ENCODE data around the gene TLR5. TPM values are rescaled to one million over a fixed set of nuclear protein-coding genes. Genes with fewer than 3 reads are reported as not detected.

The TLR5 gene
- total RNA-seq, 2 donors from 2014 or later, result 8.2 to 10.1 TPM

DNA sequence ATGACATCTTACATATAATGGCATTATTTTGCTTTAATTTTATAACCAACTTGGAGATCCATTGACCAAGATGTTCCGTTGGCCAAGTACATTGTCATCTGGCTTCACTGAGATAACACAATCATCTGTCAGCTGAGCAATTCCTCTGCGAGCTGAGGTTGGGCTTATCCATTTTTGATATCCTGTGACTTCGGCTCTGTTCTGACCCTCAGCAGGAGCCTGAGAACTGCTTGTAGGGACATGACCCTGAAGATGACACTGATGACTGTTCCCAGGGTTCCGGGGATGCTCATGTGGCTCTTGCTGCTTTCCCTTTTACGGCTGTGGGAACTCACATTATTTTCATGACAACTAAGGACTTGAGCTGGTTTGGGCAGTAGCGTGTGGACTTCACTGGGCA is 51.2 kb downstream of the TLR5 start:
- ATAC-seq (no peak), DNase-seq (no peak)
- TF ChIP-seq POLR2A (IDR thresholded peaks at IDR 0.05), result no peak
- TF ChIP-seq, protein P1, sequence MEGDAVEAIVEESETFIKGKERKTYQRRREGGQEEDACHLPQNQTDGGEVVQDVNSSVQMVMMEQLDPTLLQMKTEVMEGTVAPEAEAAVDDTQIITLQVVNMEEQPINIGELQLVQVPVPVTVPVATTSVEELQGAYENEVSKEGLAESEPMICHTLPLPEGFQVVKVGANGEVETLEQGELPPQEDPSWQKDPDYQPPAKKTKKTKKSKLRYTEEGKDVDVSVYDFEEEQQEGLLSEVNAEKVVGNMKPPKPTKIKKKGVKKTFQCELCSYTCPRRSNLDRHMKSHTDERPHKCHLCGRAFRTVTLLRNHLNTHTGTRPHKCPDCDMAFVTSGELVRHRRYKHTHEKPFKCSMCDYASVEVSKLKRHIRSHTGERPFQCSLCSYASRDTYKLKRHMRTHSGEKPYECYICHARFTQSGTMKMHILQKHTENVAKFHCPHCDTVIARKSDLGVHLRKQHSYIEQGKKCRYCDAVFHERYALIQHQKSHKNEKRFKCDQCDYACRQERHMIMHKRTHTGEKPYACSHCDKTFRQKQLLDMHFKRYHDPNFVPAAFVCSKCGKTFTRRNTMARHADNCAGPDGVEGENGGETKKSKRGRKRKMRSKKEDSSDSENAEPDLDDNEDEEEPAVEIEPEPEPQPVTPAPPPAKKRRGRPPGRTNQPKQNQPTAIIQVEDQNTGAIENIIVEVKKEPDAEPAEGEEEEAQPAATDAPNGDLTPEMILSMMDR (IDR thresholded peaks at IDR 0.05), result no peak
- H3K4me3 ChIP-seq, result no peak overlapping the region
- H3K27me3 ChIP-seq, result no peaks in the 10 kb centered on the region
- no peaks in the 10 kb centered on the region for H3K36me3 ChIP-seq (replicated peaks in 1 of 2; ENCODE audit: insufficient read depth in 1 of 2, low read depth in 2 of 2)
- H3K27ac ChIP-seq, result no peak overlapping the region
- no peaks in the 10 kb centered on the region for H3K9me3 ChIP-seq
- intact Hi-C loops (cut with DNase I), result no loop called here
- 71 to 74% methylated on average over 6 of the region's 6 CpGs for WGBS, 2 donors
- no peaks in the 10 kb centered on the region for H3K4me1 ChIP-seq

DNA sequence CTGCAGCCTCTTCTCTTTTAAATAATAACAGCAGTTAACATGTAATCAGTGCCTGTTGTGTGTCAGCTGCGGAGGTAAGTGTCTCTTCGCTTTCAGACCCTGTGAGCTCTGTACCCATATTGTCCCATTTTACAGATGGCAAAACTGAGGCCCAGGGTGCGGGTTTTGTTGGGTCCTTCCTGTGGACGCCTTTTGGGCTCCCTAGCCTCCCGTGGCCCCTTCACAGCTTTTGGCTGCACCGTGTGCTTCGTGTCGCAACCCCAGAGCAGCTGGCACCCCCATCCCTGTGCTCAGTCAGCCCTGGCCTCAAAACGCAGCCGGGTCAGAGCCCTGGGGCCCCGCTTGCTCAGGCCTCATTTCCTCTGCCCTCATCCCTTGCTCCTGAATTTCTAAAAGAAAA is 53.8 kb downstream of the TLR5 start:
- Histone ChIP-seq H3K36me3 (replicated peaks in 1 of 2; ENCODE audit: insufficient read depth in 1 of 2, low read depth in 2 of 2) (no peaks in the 10 kb centered on the region), H3K4me1 (peaks cover 8% of the 10 kb centered on the region), H3K27ac (no peak overlapping the region), H3K9me3 (no peaks in the 10 kb centered on the region), H3K27me3 (no peaks in the 10 kb centered on the region), H3K4me3 (no peak overlapping the region)
- intact Hi-C loops (cut with DNase I), result no loop called here
- no peak for DNase-seq
- TF ChIP-seq POLR2A (IDR thresholded peaks at IDR 0.05), result no peak
- TF ChIP-seq, protein P1 (IDR thresholded peaks at IDR 0.05), result no peak
- WGBS, 2 donors, result 62 to 76% methylated on average over 10 to 11 of the region's 11 CpGs
- no peak for ATAC-seq

DNA sequence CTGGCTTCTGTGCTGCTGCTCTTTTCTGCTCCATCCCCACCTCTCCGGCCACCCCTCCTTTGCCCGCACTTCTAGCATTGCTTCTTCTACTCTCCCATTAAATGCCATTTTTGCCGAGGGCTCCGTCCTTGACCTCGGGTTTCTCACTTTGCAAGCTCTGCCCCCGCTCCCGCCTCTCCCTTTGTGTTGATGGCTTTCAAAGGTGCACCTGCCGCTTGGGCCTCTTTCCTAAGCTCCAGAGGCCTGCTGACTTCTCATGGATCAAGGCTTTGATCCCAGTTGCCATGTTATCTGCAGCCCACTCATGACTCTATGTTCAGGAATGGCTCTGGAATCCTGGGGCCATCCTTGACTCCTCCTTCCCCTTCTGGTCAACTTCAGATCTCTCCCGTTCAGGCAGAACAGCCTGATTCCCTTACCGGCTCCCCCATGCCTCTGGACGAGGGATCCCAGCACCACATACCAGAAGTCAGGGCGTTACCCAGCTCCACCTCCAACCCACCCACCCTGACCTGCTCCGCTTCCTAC is 54.3 kb downstream of the TLR5 start:
- Histone ChIP-seq H3K4me1 (peaks cover 13% of the 10 kb centered on the region), H3K27me3 (no peaks in the 10 kb centered on the region), H3K4me3 (no peak overlapping the region), H3K36me3 (replicated peaks in 1 of 2; ENCODE audit: insufficient read depth in 1 of 2, low read depth in 2 of 2) (no peaks in the 10 kb centered on the region), H3K27ac (no peak overlapping the region), H3K9me3 (no peaks in the 10 kb centered on the region)
- no peak for TF ChIP-seq POLR2A (IDR thresholded peaks at IDR 0.05)
- TF ChIP-seq, protein P1 (IDR thresholded peaks at IDR 0.05), result no peak
- ATAC-seq (no peak), DNase-seq (no peak)
- WGBS, 2 donors, result 76 to 82% methylated on average over 13 of the region's 13 CpGs
- intact Hi-C loops (cut with DNase I), result no loop called here

DNA sequence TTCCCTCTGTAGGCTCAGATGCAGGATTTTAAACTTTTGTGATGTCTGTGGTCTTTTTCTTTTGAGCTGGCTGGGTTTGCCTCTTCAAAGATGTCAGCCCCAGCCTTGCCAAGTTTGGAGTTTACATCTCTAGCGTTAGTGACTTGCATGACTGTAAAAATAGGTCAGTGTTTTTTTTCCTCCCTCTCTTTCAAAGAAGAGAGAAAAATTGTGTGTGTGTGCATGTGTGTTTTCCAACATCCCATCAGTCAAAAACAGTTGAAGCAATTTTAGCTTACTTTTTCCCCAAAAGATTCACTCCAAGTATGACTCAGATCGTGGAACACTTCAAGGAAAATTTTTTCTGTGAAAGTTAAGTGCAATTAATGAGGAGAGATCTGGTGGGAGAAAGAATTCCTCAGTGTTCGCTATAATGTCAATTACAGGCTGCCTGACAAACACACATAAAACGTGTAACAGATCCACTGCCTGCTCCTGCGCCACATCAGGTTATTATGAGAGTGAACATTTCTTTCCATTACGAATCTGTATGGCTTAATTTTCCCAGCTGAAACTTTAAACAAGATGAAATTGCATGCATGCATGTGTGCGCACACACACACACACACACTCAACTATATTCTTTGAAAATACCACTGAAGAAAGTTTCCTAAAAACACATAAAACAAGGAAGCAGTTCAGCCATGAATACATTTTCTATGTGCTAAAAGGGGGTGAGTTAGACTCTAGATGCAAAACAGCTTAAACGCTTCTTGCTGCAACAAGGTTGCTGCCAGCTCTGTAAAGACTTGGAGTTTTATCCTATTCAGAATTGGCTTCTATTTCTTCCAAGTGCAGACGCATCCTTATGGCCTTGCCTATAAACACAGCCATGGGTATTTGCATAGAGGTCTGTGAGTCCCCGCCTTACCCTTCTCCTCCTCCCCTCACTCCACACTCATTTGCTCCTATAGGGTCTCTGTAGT is 55.5 kb downstream of the TLR5 start:
- DNase-seq (no peak), ATAC-seq (no peak)
- no peaks in the 10 kb centered on the region for H3K27me3 ChIP-seq
- TF ChIP-seq, protein P1 (IDR thresholded peaks at IDR 0.05), result no peak
- no peak for TF ChIP-seq POLR2A (IDR thresholded peaks at IDR 0.05)
- H3K4me1 ChIP-seq, result peaks cover 14% of the 10 kb centered on the region
- WGBS, 2 donors, result 73 to 82% methylated on average over 10 of the region's 10 CpGs
- no peak overlapping the region for H3K4me3 ChIP-seq
- no peaks in the 10 kb centered on the region for H3K36me3 ChIP-seq (replicated peaks in 1 of 2; ENCODE audit: insufficient read depth in 1 of 2, low read depth in 2 of 2)
- no peaks in the 10 kb centered on the region for H3K9me3 ChIP-seq
- no peak overlapping the region for H3K27ac ChIP-seq
- intact Hi-C loops (cut with DNase I), result no loop called here

All from body of pancreas (tissue), 4 donors.